Stimulated activated naive CD8-positive, alpha-beta T cell treated with anti-CD3 and anti-CD28 coated beads, Interleukin-15, amount 100 ng/mL, for 72 hours (primary cell): ENCODE data around the gene SINHCAF.

Experiments
- ATAC-seq: fragments of 150-1000 bp; cut with Tn5 transposase; 2 replicates; pipeline ENCODE4 v1.10.0; 2021; ENCODE audit warnings: mild to moderate bottlenecking, moderate library complexity
- DNase-seq, 2 donors: peaks; one replicate each; pipeline ENCODE4 v3.0.0; 2021 to 2022
- H3K27ac Mint-ChIP-seq, 2 donors: one replicate each; pipeline ENCODE4 v1.8.0; 2022; ENCODE audit warnings: mild to moderate bottlenecking in 2 of 2, mixed read lengths in 2 of 2, moderate library complexity in 2 of 2
- H3K27me3 Mint-ChIP-seq: one replicate; pipeline ENCODE4 v1.8.0; 2022; ENCODE audit warnings: mixed read lengths
- H3K4me1 Mint-ChIP-seq: one replicate; pipeline ENCODE4 v1.8.0; 2022; ENCODE audit warnings: mild to moderate bottlenecking, mixed read lengths
- H3K4me3 Mint-ChIP-seq, 2 donors: one replicate each; pipeline ENCODE4 v1.8.0; 2022; ENCODE audit warnings: mild to moderate bottlenecking in 2 of 2, mixed read lengths in 2 of 2, moderate library complexity in 1 of 2
- H3K9me3 Mint-ChIP-seq, 2 donors: one replicate each; pipeline ENCODE4 v1.8.0; 2022; ENCODE audit warnings: mixed read lengths in 2 of 2

SINHCAF gene

GRCh38 chr12:31353750-31354708, 28.1 kb upstream of the SINHCAF start:
- no peak for ATAC-seq
- no peak overlapping the region for H3K27ac Mint-ChIP-seq

DNA sequence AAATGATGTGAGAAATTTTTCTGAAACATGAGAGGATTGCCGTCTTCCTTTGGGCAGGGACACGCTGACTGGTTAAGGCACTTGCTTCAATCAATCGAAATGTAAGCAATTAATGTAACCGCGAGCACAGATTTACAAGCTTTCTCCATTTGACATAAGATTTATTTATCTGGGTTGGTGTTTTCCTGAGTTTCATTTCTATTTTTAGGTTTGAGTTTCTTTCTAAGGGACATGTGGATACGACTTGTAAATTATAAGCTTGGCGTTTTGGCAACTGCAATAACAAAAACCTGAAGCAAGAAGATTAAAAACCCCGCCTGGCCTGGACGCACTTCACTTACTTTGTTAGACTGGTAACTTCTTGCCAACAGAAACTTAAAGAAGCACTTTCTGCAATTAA, 20.3 kb upstream of the SINHCAF start:
- Mint-ChIP-seq H3K9me3 (no peaks in the 10 kb centered on the region), H3K27ac (no peak overlapping the region), H3K4me3 (no peak overlapping the region), H3K4me1 (no peaks in the 10 kb centered on the region), H3K27me3 (no peaks in the 10 kb centered on the region)
- DNase-seq = no peak
- no peak for ATAC-seq

More at GRCh38 chr12:31353750-31354708, 28.1 kb upstream of the SINHCAF start:
- Mint-ChIP-seq H3K4me3 (no peak overlapping the region), H3K9me3 (no peaks in the 10 kb centered on the region), H3K4me1 (no peaks in the 10 kb centered on the region), H3K27me3 (no peaks in the 10 kb centered on the region)
- DNase-seq = no peak

DNA sequence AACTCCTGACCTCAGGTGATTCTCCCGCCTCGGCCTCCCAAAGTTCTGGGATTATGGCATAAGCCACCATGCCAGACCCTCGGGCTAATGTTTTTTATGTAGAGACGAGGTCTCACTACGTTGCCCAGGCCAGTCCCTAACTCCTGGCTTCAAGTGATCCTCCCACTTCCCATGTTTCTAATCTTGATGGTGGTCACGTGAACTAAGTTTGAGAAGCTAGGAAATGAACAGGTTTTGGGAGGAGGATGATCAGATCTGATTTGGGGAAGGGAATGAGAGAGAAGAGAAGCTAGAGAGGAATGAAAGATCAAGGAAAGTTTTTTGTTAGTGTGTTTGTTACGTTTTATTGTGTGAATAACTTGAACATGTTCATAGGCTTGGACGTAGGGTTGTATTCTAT, 17.2 kb upstream of the SINHCAF start:
- Mint-ChIP-seq H3K27me3 (no peaks in the 10 kb centered on the region), H3K4me1 (no peaks in the 10 kb centered on the region), H3K4me3 (no peak overlapping the region), H3K27ac (no peak overlapping the region), H3K9me3 (no peaks in the 10 kb centered on the region)
- no peak for ATAC-seq
- no peak for DNase-seq

GRCh38 chr12:31342286-31342685, 16.3 kb upstream of the SINHCAF start:
- Mint-ChIP-seq H3K4me3 (no peak overlapping the region), H3K4me1 (no peaks in the 10 kb centered on the region), H3K27me3 (no peaks in the 10 kb centered on the region), H3K27ac (no peak overlapping the region), H3K9me3 (no peaks in the 10 kb centered on the region)
- ATAC-seq = no peak
- no peak for DNase-seq

DNA sequence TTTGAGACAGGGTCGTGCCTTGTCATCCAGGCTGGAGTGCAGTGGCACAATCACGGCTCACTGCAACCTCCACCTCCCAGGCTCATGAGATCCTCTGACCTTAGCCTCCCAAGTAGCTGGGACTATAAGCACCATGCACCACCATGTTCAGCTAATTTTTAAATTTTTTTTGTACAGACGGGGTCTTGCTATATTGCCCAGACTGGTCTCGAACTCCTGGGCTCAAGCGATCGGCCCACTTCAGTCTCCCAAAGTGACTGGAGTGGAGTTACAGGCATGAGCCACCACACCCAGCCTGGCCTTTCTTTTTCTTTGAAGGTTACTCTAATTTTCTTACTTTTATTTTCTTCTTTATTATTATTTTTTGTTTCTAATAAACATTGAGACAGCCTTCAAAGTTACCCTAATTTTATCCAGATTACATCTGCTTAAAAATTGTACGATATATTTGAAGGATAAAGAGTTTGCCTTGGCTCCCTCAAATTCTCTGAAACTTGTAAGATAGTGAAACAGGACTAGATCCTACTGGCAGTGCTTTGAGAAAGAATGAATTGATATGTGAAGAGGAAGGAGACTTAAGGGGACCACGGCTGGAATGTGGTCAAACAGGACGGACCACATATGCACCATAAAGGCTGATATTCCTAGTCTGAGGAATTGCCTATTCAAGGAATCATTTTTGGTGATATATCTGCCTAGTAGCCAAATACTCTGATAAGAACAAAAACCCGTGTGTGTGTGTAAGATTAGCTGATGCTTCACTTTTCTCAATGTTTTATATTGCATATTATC, 14.1 kb upstream of the SINHCAF start:
- no peak overlapping the region for H3K27ac Mint-ChIP-seq
- H3K27me3 Mint-ChIP-seq = no peaks in the 10 kb centered on the region
- no peak overlapping the region for H3K4me3 Mint-ChIP-seq
- ATAC-seq = no peak
- H3K4me1 Mint-ChIP-seq = no peaks in the 10 kb centered on the region
- no peaks in the 10 kb centered on the region for H3K9me3 Mint-ChIP-seq
- no peak for DNase-seq

DNA sequence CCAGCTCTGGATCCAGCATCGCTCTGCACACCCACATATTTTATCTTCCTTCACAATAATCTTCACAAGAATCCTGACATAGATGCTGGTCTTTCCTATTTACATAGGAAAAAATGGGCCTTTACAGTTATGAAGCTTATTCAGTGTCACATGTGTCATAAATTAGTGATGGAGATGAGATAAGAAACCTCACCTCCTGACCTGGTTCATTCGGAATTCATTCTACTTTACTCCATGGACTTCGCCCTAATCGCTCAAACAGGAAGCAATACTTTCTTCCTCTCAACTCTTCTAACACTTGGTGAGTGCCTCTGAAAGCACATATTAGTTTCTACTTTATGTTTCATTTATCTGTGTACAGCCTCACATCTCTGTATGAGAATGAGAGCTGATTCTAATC, 12.0 kb upstream of the SINHCAF start:
- ATAC-seq (no peak), DNase-seq (no peak)
- no peak overlapping the region for H3K27ac Mint-ChIP-seq
- no peak overlapping the region for H3K4me3 Mint-ChIP-seq
- H3K4me1 Mint-ChIP-seq = no peaks in the 10 kb centered on the region
- H3K27me3 Mint-ChIP-seq = no peaks in the 10 kb centered on the region
- no peaks in the 10 kb centered on the region for H3K9me3 Mint-ChIP-seq

GRCh38 chr12:31331242-31331641, 5.3 kb upstream of the SINHCAF start:
- no peak for ATAC-seq
- Mint-ChIP-seq H3K27me3 (no peaks in the 10 kb centered on the region), H3K4me3 (no peak overlapping the region)

GRCh38 chr12:31326736-31327659, 1.0 kb upstream of the SINHCAF start:
- Mint-ChIP-seq H3K27me3 (no peaks in the 10 kb centered on the region), H3K4me3 (peak overlapping the region; percentile 88 to 90), H3K27ac (no peak overlapping the region), H3K9me3 (no peaks in the 10 kb centered on the region), H3K4me1 (peaks cover 28% of the 10 kb centered on the region)
- DNase-seq (no peak), ATAC-seq (no peak)

More at GRCh38 chr12:31331242-31331641, 5.3 kb upstream of the SINHCAF start:
- H3K4me1 Mint-ChIP-seq = peaks cover 14% of the 10 kb centered on the region
- no peak for DNase-seq
- H3K9me3 Mint-ChIP-seq = no peaks in the 10 kb centered on the region
- H3K27ac Mint-ChIP-seq = no peak overlapping the region

DNA sequence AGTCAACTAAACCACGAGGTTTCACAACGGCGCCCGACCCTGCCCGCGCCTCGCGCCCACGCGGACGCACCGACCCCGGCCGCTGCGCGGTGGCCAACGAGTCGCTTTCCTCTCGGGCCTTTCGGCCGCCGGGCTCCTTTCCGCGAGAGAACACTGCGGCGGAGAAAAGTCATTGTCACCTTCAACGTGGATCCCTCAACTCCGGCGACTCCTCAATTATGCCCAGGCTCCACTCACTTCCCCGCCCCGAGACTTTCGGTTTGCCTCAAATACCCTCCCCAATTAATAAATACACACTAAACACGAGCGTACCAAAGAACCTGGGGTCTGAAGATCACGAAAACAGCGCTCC, 450 bp downstream of the SINHCAF start:
- Mint-ChIP-seq H3K4me3 (peak overlapping the region; percentile 88 to 90), H3K27me3 (no peaks in the 10 kb centered on the region), H3K4me1 (peaks cover 43% of the 10 kb centered on the region), H3K9me3 (no peaks in the 10 kb centered on the region), H3K27ac (peak overlapping the region; percentile 96 to 98)
- DNase-seq = peak; percentile 39 to 46
- no peak for ATAC-seq

DNA sequence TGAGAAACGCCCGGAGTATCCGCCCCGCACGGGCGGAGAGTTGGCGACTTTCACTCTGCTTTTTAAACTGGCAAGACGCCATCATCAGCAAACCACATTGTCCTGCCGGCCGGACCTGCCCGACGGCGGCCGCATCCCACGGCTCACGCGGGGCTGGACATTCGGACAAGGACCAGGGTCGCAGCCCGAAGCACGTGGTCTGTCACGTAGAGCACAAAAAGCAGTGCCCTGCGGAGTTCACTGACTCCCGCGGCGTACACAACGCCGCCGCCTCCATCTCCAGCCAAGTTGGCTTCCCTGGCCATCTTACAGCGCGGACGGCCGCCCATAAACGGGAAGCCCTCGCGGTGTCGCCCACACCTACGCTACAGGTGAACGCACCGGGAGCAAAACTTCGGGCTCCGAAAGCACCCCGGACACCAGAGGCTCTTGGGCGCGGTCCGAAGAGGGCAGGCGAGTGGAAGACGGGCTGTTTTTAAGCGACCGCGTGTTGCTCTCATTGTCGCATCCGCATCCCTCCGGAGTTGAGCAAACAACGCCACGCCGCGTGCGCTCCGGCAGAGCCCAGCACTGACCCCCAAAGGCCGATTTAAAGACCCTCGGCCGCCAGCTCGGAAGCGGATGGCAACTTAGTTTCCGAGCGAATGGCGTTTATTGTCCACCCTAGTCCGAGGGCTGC, 966 bp downstream of the SINHCAF start:
- H3K27me3 Mint-ChIP-seq = no peaks in the 10 kb centered on the region
- DNase-seq (peak; percentile 55 to 58), ATAC-seq (no peak)
- no peaks in the 10 kb centered on the region for H3K9me3 Mint-ChIP-seq
- H3K4me3 Mint-ChIP-seq = peak overlapping the region; percentile 88 to 90
- H3K27ac Mint-ChIP-seq = peak overlapping the region; percentile 96 to 98
- H3K4me1 Mint-ChIP-seq = peaks cover 48% of the 10 kb centered on the region

DNA sequence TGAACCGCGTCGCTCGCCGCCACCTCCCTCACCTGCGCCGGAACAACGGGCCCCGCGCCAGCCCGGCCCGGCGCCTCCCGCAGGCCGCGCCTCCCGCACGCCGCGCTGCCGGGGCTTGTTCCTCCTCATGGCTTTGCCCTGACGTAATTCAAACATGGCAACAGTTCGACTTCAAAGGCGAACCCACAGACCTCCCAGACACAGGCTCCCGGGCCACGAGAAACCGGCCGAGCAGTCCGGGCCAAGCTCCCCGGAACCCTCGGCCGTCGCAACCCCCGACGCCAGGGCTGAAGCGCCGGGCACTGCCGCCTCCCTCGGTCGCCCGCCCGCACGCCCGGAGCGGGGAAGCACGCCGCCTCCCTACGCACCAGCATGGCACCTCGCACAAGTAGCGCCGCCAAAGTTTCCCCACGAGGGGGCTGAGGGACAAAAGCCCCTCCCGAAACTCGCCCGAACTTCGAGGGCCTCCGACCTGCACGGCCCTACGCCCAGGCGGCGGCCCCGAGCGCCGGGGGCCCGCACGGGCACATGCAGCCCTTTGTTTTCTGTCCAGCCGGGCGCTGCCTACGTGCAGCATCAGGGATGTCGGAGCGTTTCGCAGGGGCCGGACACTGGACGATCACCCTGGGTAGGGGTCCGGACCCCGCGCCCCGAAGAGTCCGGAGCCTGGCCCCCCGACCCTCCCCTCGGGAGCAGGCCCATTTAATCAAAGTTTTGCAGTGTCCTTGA, 1.7 kb downstream of the SINHCAF start:
- DNase-seq (peak; percentile 83), ATAC-seq (peak; percentile 67)
- no peaks in the 10 kb centered on the region for H3K9me3 Mint-ChIP-seq
- peak overlapping the region; percentile 96 to 98 for H3K27ac Mint-ChIP-seq
- H3K27me3 Mint-ChIP-seq = no peaks in the 10 kb centered on the region
- peaks cover 55% of the 10 kb centered on the region for H3K4me1 Mint-ChIP-seq
- H3K4me3 Mint-ChIP-seq = peak overlapping the region; percentile 88 to 90

DNA sequence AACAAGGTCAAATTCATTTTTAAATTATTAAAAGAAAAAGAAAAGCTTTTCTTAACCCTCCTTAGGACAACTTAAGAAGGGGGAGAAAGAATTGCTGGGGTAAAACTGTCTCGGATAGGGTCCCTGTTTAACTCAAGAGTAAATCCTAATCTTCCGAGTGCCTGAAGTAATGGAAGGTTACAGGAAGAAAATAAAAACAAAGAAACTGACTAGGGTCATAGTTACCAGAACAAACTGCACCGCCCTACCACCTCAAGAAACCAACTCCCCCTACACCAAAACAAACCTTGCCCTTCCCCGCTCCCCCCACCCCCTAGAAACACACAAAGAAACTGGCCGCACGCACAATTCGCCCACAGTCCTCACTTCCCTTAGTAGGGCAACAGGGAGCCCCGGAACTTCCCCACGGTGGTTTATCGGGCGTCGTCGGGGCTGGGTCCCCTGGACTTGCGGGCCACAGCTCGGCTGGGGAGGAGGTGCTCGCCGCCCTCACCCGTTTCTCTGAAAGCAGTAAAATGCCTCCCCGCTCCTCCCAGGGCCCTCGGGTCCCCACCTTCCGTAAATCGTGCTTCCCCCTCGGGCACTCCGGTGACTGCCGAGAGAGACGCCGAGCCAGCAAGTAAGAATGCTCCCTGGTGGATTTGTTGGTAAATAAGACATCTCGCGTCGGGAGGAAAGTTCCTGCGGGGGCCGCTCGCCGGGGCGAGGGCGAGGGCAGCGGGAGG, 2.4 kb downstream of the SINHCAF start:
- Mint-ChIP-seq H3K27me3 (no peaks in the 10 kb centered on the region), H3K27ac (peak overlapping the region; percentile 96 to 98), H3K9me3 (no peaks in the 10 kb centered on the region), H3K4me3 (peak overlapping the region; percentile 88 to 90), H3K4me1 (peaks cover 61% of the 10 kb centered on the region)
- peak; percentile 76 to 82 for DNase-seq
- peak; percentile 61 for ATAC-seq

GRCh38 chr12:31322801-31323207, 3.1 kb downstream of the SINHCAF start:
- no peaks in the 10 kb centered on the region for H3K27me3 Mint-ChIP-seq
- H3K4me3 Mint-ChIP-seq = peak overlapping the region; percentile 88 to 90
- H3K9me3 Mint-ChIP-seq = no peaks in the 10 kb centered on the region
- ATAC-seq (no peak), DNase-seq (no peak)
- H3K27ac Mint-ChIP-seq = peak overlapping the region; percentile 96 to 98
- peaks cover 68% of the 10 kb centered on the region for H3K4me1 Mint-ChIP-seq

DNA sequence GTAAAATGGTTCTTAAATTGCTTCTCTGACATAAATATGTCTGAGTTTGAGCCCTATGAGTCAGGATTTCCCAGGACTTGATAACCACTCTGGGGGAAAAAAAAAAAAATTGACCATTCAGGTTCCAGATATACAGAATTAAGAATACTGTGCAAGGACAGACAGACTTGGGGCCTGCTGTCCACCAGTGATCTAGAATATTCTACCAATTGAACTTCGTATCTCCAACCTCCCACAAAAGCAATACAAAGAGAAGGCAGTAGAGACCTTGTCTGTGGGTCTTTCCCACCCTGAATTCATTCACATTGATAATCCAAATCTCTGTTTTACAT, 4.1 kb downstream of the SINHCAF start:
- DNase-seq (no peak), ATAC-seq (no peak)
- Mint-ChIP-seq H3K4me3 (peak overlapping the region; percentile 88 to 90), H3K27ac (peak overlapping the region; percentile 96 to 98), H3K4me1 (peaks cover 70% of the 10 kb centered on the region), H3K27me3 (no peaks in the 10 kb centered on the region), H3K9me3 (no peaks in the 10 kb centered on the region)
